Thoracic aorta (tissue), 2 donors: Measurements from ENCODE around the gene FAM118B. TPM values are rescaled to one million over a fixed set of nuclear protein-coding genes. Genes with fewer than 3 reads are reported as not detected.

Source experiments
- ATAC-seq: fragments of 150-250 bp; one replicate; pipeline ENCODE4 v1.8.0; 2017; ENCODE audit warnings: low read depth; ENCODE audit not compliant: insufficient number of reproducible peaks, low FRiP score
- DNase-seq: peaks from one replicate; pipeline ENCODE4 v3.0.0-alpha.2; 2020; ENCODE audit warnings: low spot score
- H3K27ac ChIP-seq, 2 donors: fragments of 200-600 bp; sonication (generic); 1 replicate in 1 of 2; 2 replicates in 1 of 2; pipeline ENCODE4 v1.5.1; 2016; ENCODE audit warnings: mild to moderate bottlenecking in 2 of 2, moderate library complexity in 2 of 2
- H3K27me3 ChIP-seq: fragments of 200-600 bp; sonication (generic); replicated peaks from 2 replicates; pipeline ENCODE4 v1.6.0; 2016; ENCODE audit warnings: mild to moderate bottlenecking; ENCODE audit not compliant: insufficient read depth
- H3K36me3 ChIP-seq: fragments of 200-600 bp; sonication (generic); one replicate; pipeline ENCODE4 v1.5.1; 2016
- H3K4me1 ChIP-seq, 2 donors: fragments of 200-600 bp; sonication (generic); 1 replicate in 1 of 2; 2 replicates in 1 of 2; pipeline versions ENCODE4 v1.5.1 to v1.6.0; 2016; ENCODE audit warnings: low read depth in 2 of 2, mild to moderate bottlenecking in 1 of 2; ENCODE audit not compliant: control insufficient read depth in 1 of 2
- H3K4me3 ChIP-seq: fragments of 200-600 bp; sonication (generic); 2 replicates; pipeline ENCODE4 v1.5.1; 2016; ENCODE audit warnings: mild to moderate bottlenecking
- H3K9me3 ChIP-seq: fragments of 200-600 bp; sonication (generic); 2 replicates; pipeline ENCODE4 v1.5.1; 2016
- CTCF ChIP-seq: fragments of 200-600 bp; sonication (generic); IDR thresholded peaks from one replicate; pipeline ENCODE4 v1.5.1; 2019; ENCODE audit warnings: antibody characterized with exemption
- total RNA-seq, 2 donors: library from RNA; depleted of rRNA; stranded (reverse); fragments of >200 nt; gene quantifications; one replicate each; pipeline versions ENCODE4 v1.1.0 to v1.2.3, GENCODE V29; 2016

FAM118B gene
- total RNA-seq, 2 donors from 2014 or later, result 8.4 to 14.5 TPM

GRCh38 chr11:126279191-126279590 lies 67.6 kb downstream of the FAM118B start:
- no peak overlapping the region for H3K4me3 ChIP-seq
- H3K4me1 ChIP-seq, result peaks cover 11 to 18% of the 10 kb centered on the region in 2 donors
- TF ChIP-seq CTCF, result no peak
- H3K9me3 ChIP-seq, result no peaks in the 10 kb centered on the region
- no peaks in the 10 kb centered on the region for H3K27me3 ChIP-seq
- ATAC-seq, result no peak
- H3K27ac ChIP-seq, result no peak overlapping the region
- DNase-seq, result no peak
- H3K36me3 ChIP-seq, result peaks cover 3% of the 10 kb centered on the region

GRCh38 chr11:126280595-126280994 lies 69.0 kb downstream of the FAM118B start:
- no peak overlapping the region for H3K27ac ChIP-seq
- DNase-seq, result no peak
- ATAC-seq, result no peak

GRCh38 chr11:126281245-126281644 lies 69.7 kb downstream of the FAM118B start:
- DNase-seq, result no peak
- H3K27ac ChIP-seq, result peak overlapping the region in 1 of 2 donors; percentile 84
- H3K27me3 ChIP-seq, result no peaks in the 10 kb centered on the region
- no peaks in the 10 kb centered on the region for H3K9me3 ChIP-seq
- peaks cover 14 to 25% of the 10 kb centered on the region in 2 donors for H3K4me1 ChIP-seq
- H3K4me3 ChIP-seq, result no peak overlapping the region
- ATAC-seq, result no peak
- no peak for TF ChIP-seq CTCF
- no peaks in the 10 kb centered on the region for H3K36me3 ChIP-seq

More at GRCh38 chr11:126280595-126280994, 69.0 kb downstream of the FAM118B start:
- no peaks in the 10 kb centered on the region for H3K27me3 ChIP-seq
- TF ChIP-seq CTCF, result no peak
- no peak overlapping the region for H3K4me3 ChIP-seq
- no peaks in the 10 kb centered on the region for H3K9me3 ChIP-seq
- H3K36me3 ChIP-seq, result peaks cover 3% of the 10 kb centered on the region
- peaks cover 14 to 25% of the 10 kb centered on the region in 2 donors for H3K4me1 ChIP-seq

GRCh38 chr11:126281666-126282175 lies 70.1 kb downstream of the FAM118B start:
- no peaks in the 10 kb centered on the region for H3K27me3 ChIP-seq
- H3K27ac ChIP-seq, result peak overlapping the region; percentile 78 to 84
- DNase-seq (no peak), ATAC-seq (no peak)
- TF ChIP-seq CTCF, result no peak
- H3K4me3 ChIP-seq, result peak overlapping the region; percentile 80
- peaks cover 14 to 25% of the 10 kb centered on the region in 2 donors for H3K4me1 ChIP-seq
- no peaks in the 10 kb centered on the region for H3K9me3 ChIP-seq
- H3K36me3 ChIP-seq, result no peaks in the 10 kb centered on the region

GRCh38 chr11:126282361-126282735 lies 70.8 kb downstream of the FAM118B start:
- peaks cover under 1% of the 10 kb centered on the region for H3K36me3 ChIP-seq
- no peak for DNase-seq
- no peak for TF ChIP-seq CTCF
- no peaks in the 10 kb centered on the region for H3K9me3 ChIP-seq
- ATAC-seq, result no peak
- H3K27ac ChIP-seq, result peak overlapping the region; percentile 78 to 84
- peaks cover 14 to 25% of the 10 kb centered on the region in 2 donors for H3K4me1 ChIP-seq
- no peaks in the 10 kb centered on the region for H3K27me3 ChIP-seq
- H3K4me3 ChIP-seq, result peak overlapping the region; percentile 80
